Activated CD4-positive, alpha-beta T cell treated with anti-CD3 and anti-CD28 coated beads, Interleukin-2, amount 10 ng/mL, durations not matched to agents 24 days and 14 days (primary cell): ENCODE results near the gene SRSF7. TPM values are rescaled to one million over a fixed set of nuclear protein-coding genes. Genes with fewer than 3 reads are reported as not detected.
"Not testable (repeated sequence)": the region's sequence is repeated elsewhere in the genome, so short reads cannot be mapped to it uniquely, and the experiment has no call there.

ENCODE experiments used
- DNase-seq: peaks from one replicate; pipeline ENCODE4 v3.0.0; 2022
- H3K27ac Mint-ChIP-seq: one replicate; pipeline ENCODE4 v1.8.0; 2022; ENCODE audit warnings: mild to moderate bottlenecking, mixed read lengths
- H3K27me3 Mint-ChIP-seq: one replicate; pipeline ENCODE4 v1.8.0; 2022; ENCODE audit warnings: mixed read lengths
- H3K36me3 Mint-ChIP-seq: one replicate; pipeline ENCODE4 v1.8.0; 2022; ENCODE audit warnings: low read depth, mild to moderate bottlenecking, mixed read lengths
- H3K4me1 Mint-ChIP-seq: one replicate; pipeline ENCODE4 v1.8.0; 2021; ENCODE audit warnings: mixed read lengths
- H3K4me3 Mint-ChIP-seq: one replicate; pipeline ENCODE4 v1.8.0; 2022; ENCODE audit warnings: mild to moderate bottlenecking, moderate library complexity, mixed read lengths
- H3K9me3 Mint-ChIP-seq: one replicate; pipeline ENCODE4 v1.8.0; 2021; ENCODE audit warnings: mixed read lengths
- intact Hi-C: fragments of 100-400 bp; cut with micrococcal nuclease; formaldehyde crosslinking; loops from one replicate; pipeline ENCODE4 v1.15.1; 2023
- total RNA-seq: library from RNA; stranded (reverse); gene quantifications from 2 replicates; pipeline ENCODE4 v1.2.3, GENCODE V29; 2022

Gene SRSF7
- total RNA-seq, 1 donor from 2014 or later, result 419 TPM

GRCh38 chr2:38714941-38715340 lies 36.2 kb downstream of the SRSF7 start:
- DNase-seq, H3K9me3 Mint-ChIP-seq, intact Hi-C loops, H3K27me3 Mint-ChIP-seq: not testable (repeated sequence)
- peak overlapping the region; percentile 85 for H3K27ac Mint-ChIP-seq
- H3K4me3 Mint-ChIP-seq, result peak overlapping the region; percentile 6
- H3K4me1 Mint-ChIP-seq, result peaks cover 50% of the 10 kb centered on the region
- H3K36me3 Mint-ChIP-seq, result peaks cover 68% of the 10 kb centered on the region

GRCh38 chr2:38713338-38713737 lies 37.8 kb downstream of the SRSF7 start:
- no peak overlapping the region for H3K4me3 Mint-ChIP-seq
- H3K4me1 Mint-ChIP-seq, result peaks cover 61% of the 10 kb centered on the region
- peaks cover 5% of the 10 kb centered on the region for H3K9me3 Mint-ChIP-seq
- no peak for DNase-seq
- intact Hi-C loops, result no loop called here
- H3K27me3 Mint-ChIP-seq, result no peaks in the 10 kb centered on the region
- H3K36me3 Mint-ChIP-seq, result peaks cover 59% of the 10 kb centered on the region
- peak overlapping the region; percentile 67 for H3K27ac Mint-ChIP-seq

GRCh38 chr2:38712871-38713270 lies 38.3 kb downstream of the SRSF7 start:
- H3K4me3 Mint-ChIP-seq, result no peak overlapping the region
- intact Hi-C loops, result no loop called here

GRCh38 chr2:38712413-38712812 lies 38.7 kb downstream of the SRSF7 start:
- H3K27ac Mint-ChIP-seq, result peak overlapping the region; percentile 39
- H3K36me3 Mint-ChIP-seq, result peaks cover 53% of the 10 kb centered on the region
- peaks cover 5% of the 10 kb centered on the region for H3K9me3 Mint-ChIP-seq
- H3K27me3 Mint-ChIP-seq, result no peaks in the 10 kb centered on the region
- no peak overlapping the region for H3K4me3 Mint-ChIP-seq
- H3K4me1 Mint-ChIP-seq, result peaks cover 63% of the 10 kb centered on the region
- no peak for DNase-seq
- intact Hi-C loops, result no loop called here

More at GRCh38 chr2:38712871-38713270, 38.3 kb downstream of the SRSF7 start:
- Mint-ChIP-seq H3K9me3 (peaks cover 5% of the 10 kb centered on the region), H3K27ac (peak overlapping the region; percentile 67), H3K27me3 (no peaks in the 10 kb centered on the region), H3K4me1 (peaks cover 61% of the 10 kb centered on the region), H3K36me3 (peaks cover 56% of the 10 kb centered on the region)
- no peak for DNase-seq

- H3K36me3 Mint-ChIP-seq, result peaks cover 57% of the 10 kb centered on the region
These were observed 39.6 kb downstream of the SRSF7 start for GRCh38 chr2:38711558-38711957.

GRCh38 chr2:38709567-38710194 lies 41.5 kb downstream of the SRSF7 start:
- DNase-seq, result peak; percentile 82
- Mint-ChIP-seq H3K27me3 (no peaks in the 10 kb centered on the region), H3K4me1 (peaks cover 67% of the 10 kb centered on the region), H3K4me3 (peak overlapping the region; percentile 72), H3K9me3 (peaks cover 5% of the 10 kb centered on the region), H3K27ac (peak overlapping the region; percentile 86), H3K36me3 (peaks cover 54% of the 10 kb centered on the region)
- intact Hi-C loops, result loop anchor here (1.0 to 2.0 kb wide), 5 partner anchors 9 to 57 kb away; no protein-coding TSS in a partner anchor

More at GRCh38 chr2:38711558-38711957, 39.6 kb downstream of the SRSF7 start:
- Mint-ChIP-seq H3K27me3 (no peaks in the 10 kb centered on the region), H3K27ac (peak overlapping the region; percentile 2), H3K4me3 (no peak overlapping the region), H3K4me1 (peaks cover 72% of the 10 kb centered on the region), H3K9me3 (peaks cover 5% of the 10 kb centered on the region)
- intact Hi-C loops, result no loop called here
- DNase-seq, result no peak

GRCh38 chr2:38708900-38709566 lies 42.1 kb downstream of the SRSF7 start:
- Mint-ChIP-seq H3K4me3 (peak overlapping the region; percentile 72), H3K27me3 (no peaks in the 10 kb centered on the region), H3K36me3 (peaks cover 49% of the 10 kb centered on the region), H3K9me3 (peaks cover 5% of the 10 kb centered on the region), H3K27ac (peak overlapping the region; percentile 86), H3K4me1 (peaks cover 60% of the 10 kb centered on the region)
- intact Hi-C loops, result loop anchor here (1.0 to 2.0 kb wide), 5 partner anchors 9 to 56 kb away; no protein-coding TSS in a partner anchor
- peak; percentile 63 for DNase-seq

GRCh38 chr2:38708491-38708890 lies 42.7 kb downstream of the SRSF7 start:
- Mint-ChIP-seq H3K27ac (peak overlapping the region; percentile 86), H3K36me3 (peaks cover 46% of the 10 kb centered on the region), H3K4me1 (peaks cover 57% of the 10 kb centered on the region), H3K4me3 (peak overlapping the region; percentile 72)
- intact Hi-C loops, result loop anchor here (2.0 kb wide), 3 partner anchors 14 to 56 kb away; no protein-coding TSS in a partner anchor
- not testable (repeated sequence) for H3K27me3 Mint-ChIP-seq, H3K9me3 Mint-ChIP-seq, DNase-seq

- H3K27ac Mint-ChIP-seq, result peak overlapping the region; percentile 26
- DNase-seq, result no peak
- H3K9me3 Mint-ChIP-seq, result peaks cover 5% of the 10 kb centered on the region
- H3K36me3 Mint-ChIP-seq, result peaks cover 39% of the 10 kb centered on the region
- no peak overlapping the region for H3K4me3 Mint-ChIP-seq
- no peaks in the 10 kb centered on the region for H3K27me3 Mint-ChIP-seq
- intact Hi-C loops, result no loop called here
- H3K4me1 Mint-ChIP-seq, result peaks cover 53% of the 10 kb centered on the region
These were observed 44.3 kb downstream of the SRSF7 start for GRCh38 chr2:38706846-38707345.

- peaks cover 57% of the 10 kb centered on the region for H3K4me1 Mint-ChIP-seq
- no peaks in the 10 kb centered on the region for H3K9me3 Mint-ChIP-seq
- intact Hi-C loops, result no loop called here
- no peak for DNase-seq
- no peaks in the 10 kb centered on the region for H3K27me3 Mint-ChIP-seq
- H3K36me3 Mint-ChIP-seq, result peaks cover 37% of the 10 kb centered on the region
- H3K27ac Mint-ChIP-seq, result peak overlapping the region; percentile 34
- H3K4me3 Mint-ChIP-seq, result no peak overlapping the region
These were observed 46.5 kb downstream of the SRSF7 start for GRCh38 chr2:38704664-38705063.

GRCh38 chr2:38703336-38703735 lies 47.8 kb downstream of the SRSF7 start:
- H3K9me3 Mint-ChIP-seq, DNase-seq, intact Hi-C loops, H3K27ac Mint-ChIP-seq, H3K27me3 Mint-ChIP-seq, H3K4me3 Mint-ChIP-seq: not testable (repeated sequence)
- H3K36me3 Mint-ChIP-seq, result peaks cover 42% of the 10 kb centered on the region
- peaks cover 48% of the 10 kb centered on the region for H3K4me1 Mint-ChIP-seq

GRCh38 chr2:38702413-38702812 lies 48.7 kb downstream of the SRSF7 start:
- H3K9me3 Mint-ChIP-seq, result no peaks in the 10 kb centered on the region
- no peaks in the 10 kb centered on the region for H3K27me3 Mint-ChIP-seq
- peak overlapping the region; percentile 73 for H3K27ac Mint-ChIP-seq
- peaks cover 51% of the 10 kb centered on the region for H3K4me1 Mint-ChIP-seq
- no peak for DNase-seq
- peak overlapping the region; percentile 57 for H3K4me3 Mint-ChIP-seq
- H3K36me3 Mint-ChIP-seq, result peaks cover 43% of the 10 kb centered on the region
- intact Hi-C loops, result no loop called here

GRCh38 chr2:38701542-38701941 lies 49.6 kb downstream of the SRSF7 start:
- Mint-ChIP-seq H3K36me3 (peaks cover 40% of the 10 kb centered on the region), H3K4me1 (peaks cover 48% of the 10 kb centered on the region)

More at GRCh38 chr2:38701542-38701941, 49.6 kb downstream of the SRSF7 start:
- Mint-ChIP-seq H3K27ac (peak overlapping the region; percentile 92), H3K4me3 (peak overlapping the region; percentile 50), H3K27me3 (no peaks in the 10 kb centered on the region), H3K9me3 (no peaks in the 10 kb centered on the region)
- DNase-seq, result no peak
- intact Hi-C loops, result loop anchor here (2.0 kb wide), 3 partner anchors 35 to 99 kb away; partner anchors contain the start of genes GALM and HNRNPLL
